ENCODE measurements around the gene NPC1. TPM values are rescaled to one million over a fixed set of nuclear protein-coding genes. Genes with fewer than 3 reads are reported as not detected.
"Not testable (repeated sequence)": the region's sequence is repeated elsewhere in the genome, so short reads cannot be mapped to it uniquely, and the experiment has no call there.

NPC1 gene
- total RNA-seq, 4 donors from 2014 or later, result 10.0 to 58.9 (median 41.1) TPM

DNA sequence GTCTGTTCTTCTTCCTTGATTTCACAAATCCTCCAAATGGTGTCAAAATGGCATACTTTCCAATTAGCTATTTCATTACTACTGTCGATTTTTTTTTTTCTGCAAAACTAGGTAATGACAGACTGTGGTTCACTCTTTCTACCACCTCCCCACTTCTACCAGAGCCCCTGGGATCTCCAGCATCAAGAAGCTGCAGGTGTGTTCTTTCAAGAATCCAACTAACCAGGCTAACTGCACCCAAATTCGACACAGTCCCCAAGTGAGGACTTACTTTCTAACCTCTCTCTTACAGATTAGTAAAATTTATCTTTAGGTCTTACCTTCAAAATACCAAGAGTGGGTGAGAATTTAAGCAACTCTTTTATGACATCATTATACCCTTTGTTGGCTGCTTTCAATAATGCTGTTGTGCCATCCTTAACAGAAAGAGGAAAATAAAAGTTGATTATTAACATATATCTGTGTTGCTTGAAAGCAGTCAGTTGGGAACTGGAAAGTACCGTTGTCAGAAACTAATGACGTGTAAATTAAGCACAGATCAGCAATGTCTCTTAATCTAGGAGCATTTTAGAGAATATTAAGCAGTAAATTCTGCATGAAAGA lies 31.2 kb upstream of the NPC1 start:
- Histone ChIP-seq H3K27ac (peak overlapping the region; percentile 78 to 91), H3K36me3 (no peaks in the 10 kb centered on the region), H3K9me3 (no peaks in the 10 kb centered on the region), H3K4me1 (peaks cover 0 to 7% of the 10 kb centered on the region in 2 donors), H3K4me3 (no peak overlapping the region), H3K27me3 (no peaks in the 10 kb centered on the region)
- DNase-seq, result no peak
- TF ChIP-seq POLR2A (IDR thresholded peaks at IDR 0.05), result no peak
- TF ChIP-seq, protein P1, sequence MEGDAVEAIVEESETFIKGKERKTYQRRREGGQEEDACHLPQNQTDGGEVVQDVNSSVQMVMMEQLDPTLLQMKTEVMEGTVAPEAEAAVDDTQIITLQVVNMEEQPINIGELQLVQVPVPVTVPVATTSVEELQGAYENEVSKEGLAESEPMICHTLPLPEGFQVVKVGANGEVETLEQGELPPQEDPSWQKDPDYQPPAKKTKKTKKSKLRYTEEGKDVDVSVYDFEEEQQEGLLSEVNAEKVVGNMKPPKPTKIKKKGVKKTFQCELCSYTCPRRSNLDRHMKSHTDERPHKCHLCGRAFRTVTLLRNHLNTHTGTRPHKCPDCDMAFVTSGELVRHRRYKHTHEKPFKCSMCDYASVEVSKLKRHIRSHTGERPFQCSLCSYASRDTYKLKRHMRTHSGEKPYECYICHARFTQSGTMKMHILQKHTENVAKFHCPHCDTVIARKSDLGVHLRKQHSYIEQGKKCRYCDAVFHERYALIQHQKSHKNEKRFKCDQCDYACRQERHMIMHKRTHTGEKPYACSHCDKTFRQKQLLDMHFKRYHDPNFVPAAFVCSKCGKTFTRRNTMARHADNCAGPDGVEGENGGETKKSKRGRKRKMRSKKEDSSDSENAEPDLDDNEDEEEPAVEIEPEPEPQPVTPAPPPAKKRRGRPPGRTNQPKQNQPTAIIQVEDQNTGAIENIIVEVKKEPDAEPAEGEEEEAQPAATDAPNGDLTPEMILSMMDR (IDR thresholded peaks at IDR 0.05), result no peak
- intact Hi-C loops (cut with DNase I; ENCODE audit: low total_unique reads), result no loop called here

DNA sequence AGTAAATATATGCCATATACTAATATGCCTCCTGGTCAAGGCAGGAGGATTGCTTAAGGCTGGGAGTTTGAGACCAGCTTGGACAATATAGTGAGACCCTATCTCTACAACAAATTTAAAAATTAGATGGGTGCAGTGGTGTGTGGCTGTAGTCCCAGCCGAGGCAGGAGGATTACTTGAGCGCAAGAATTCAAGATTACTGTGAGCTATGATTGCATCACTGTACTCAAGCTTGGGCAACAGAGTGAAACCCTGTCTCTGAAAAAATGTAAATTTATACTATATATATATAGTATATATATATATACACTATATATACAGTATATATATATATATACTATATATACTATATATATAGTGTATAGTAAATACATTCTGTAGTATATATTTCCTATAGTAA lies 30.0 kb upstream of the NPC1 start:
- intact Hi-C loops (cut with DNase I; ENCODE audit: low total_unique reads), result no loop called here
- no peak overlapping the region for H3K4me3 ChIP-seq
- H3K4me1 ChIP-seq, result peaks cover 0 to 7% of the 10 kb centered on the region in 2 donors
- H3K9me3 ChIP-seq, result no peaks in the 10 kb centered on the region
- no peak overlapping the region for H3K27ac ChIP-seq
- H3K36me3 ChIP-seq, result no peaks in the 10 kb centered on the region
- no peak for TF ChIP-seq POLR2A (IDR thresholded peaks at IDR 0.05)
- TF ChIP-seq, protein P1 (IDR thresholded peaks at IDR 0.05), result no peak
- H3K27me3 ChIP-seq, result no peaks in the 10 kb centered on the region
- DNase-seq, result no peak

DNA sequence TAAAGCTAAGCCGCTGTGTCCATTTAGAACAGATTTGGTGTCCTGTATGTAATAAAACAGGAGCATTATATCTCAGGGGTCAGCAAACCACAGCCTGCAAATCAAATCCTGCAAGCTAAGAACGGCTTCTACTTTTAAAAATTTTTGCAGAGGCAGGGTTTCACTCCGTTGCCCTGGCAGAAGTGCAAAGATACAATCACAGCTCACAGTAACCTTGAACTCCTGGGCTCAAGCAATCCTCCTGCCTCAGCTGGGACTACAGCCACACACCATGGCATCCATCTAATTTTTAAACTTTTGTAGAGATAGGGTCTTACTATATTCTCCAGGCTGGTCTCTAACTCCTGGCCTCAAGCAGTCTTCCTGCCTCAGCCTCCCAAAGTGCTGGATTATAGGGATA lies 28.6 kb upstream of the NPC1 start:
- intact Hi-C loops (cut with DNase I; ENCODE audit: low total_unique reads), result no loop called here
- peaks cover 0 to 6% of the 10 kb centered on the region in 2 donors for H3K4me1 ChIP-seq
- no peaks in the 10 kb centered on the region for H3K9me3 ChIP-seq
- TF ChIP-seq, protein P1 (IDR thresholded peaks at IDR 0.05), result no peak
- TF ChIP-seq POLR2A (IDR thresholded peaks at IDR 0.05), result no peak
- no peak overlapping the region for H3K4me3 ChIP-seq
- no peak for DNase-seq
- no peak overlapping the region for H3K27ac ChIP-seq
- H3K27me3 ChIP-seq, result no peaks in the 10 kb centered on the region
- no peaks in the 10 kb centered on the region for H3K36me3 ChIP-seq

DNA sequence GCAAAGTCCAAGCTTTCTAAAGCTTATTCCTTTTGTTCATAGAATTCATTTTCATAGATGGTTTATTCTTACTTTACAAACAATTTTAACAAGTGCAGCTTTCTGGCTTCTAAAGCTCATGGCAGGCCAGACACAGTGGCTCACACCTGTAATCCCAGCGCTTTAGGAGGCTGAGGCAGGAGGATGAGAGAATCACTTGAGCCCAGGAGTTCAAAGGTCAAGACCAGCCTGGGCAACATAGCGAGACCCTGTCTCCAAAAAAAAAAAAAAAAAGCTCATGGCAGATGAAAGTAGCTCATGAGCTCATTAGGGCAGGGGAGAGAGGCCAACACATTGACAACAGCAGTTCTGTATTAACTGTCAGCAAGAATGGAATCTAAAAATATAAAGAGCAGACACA lies 28.1 kb upstream of the NPC1 start:
- TF ChIP-seq POLR2A (IDR thresholded peaks at IDR 0.05), result no peak
- TF ChIP-seq, protein P1 (IDR thresholded peaks at IDR 0.05), result no peak
- no peak overlapping the region for H3K27ac ChIP-seq
- H3K36me3 ChIP-seq, result no peaks in the 10 kb centered on the region
- no peaks in the 10 kb centered on the region for H3K27me3 ChIP-seq
- intact Hi-C loops (cut with DNase I; ENCODE audit: low total_unique reads), result no loop called here
- no peak overlapping the region for H3K4me3 ChIP-seq
- DNase-seq, result no peak
- H3K4me1 ChIP-seq, result peaks cover 0 to 1% of the 10 kb centered on the region in 2 donors
- no peaks in the 10 kb centered on the region for H3K9me3 ChIP-seq

DNA sequence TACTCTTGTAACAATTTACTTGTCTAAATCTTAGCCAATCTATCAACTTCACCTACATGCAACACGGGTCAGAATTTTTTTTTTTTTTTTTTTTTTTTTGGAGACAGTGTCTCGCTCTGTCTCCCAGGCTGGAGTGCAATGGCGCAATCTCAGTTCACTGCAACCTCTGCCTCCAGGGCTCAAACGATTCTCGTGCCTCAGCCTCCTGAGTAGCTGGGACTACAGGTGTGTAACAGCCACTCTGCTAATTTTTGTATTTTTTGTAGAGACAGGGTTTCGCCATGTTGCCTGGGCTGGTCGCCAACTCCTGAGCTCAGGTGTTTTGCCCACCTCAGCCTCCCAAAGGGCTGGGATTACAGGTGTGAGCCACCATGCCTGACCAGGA lies 26.8 kb upstream of the NPC1 start:
- H3K4me3 ChIP-seq; H3K9me3 ChIP-seq; H3K27me3 ChIP-seq; DNase-seq; intact Hi-C loops (cut with DNase I; ENCODE audit: low total_unique reads); H3K36me3 ChIP-seq; H3K4me1 ChIP-seq; H3K27ac ChIP-seq: not testable (repeated sequence)

Data from uterus (tissue), 4 donors.